ENCODE data around the gene CPED1. TPM values are rescaled to one million over a fixed set of nuclear protein-coding genes. Genes with fewer than 3 reads are reported as not detected.

Gene CPED1
- total and polyA plus RNA-seq, 7 experiments from 2014 or later: 0.10 to 4.5 (median 0.40) TPM; not detected in 2

GRCh38 chr7:121323515-121324302, 335.2 kb downstream of the CPED1 start:
- Histone ChIP-seq H3K4me1 (ENCODE audit: control insufficient read depth in 2 of 2, insufficient read depth in 2 of 2, low read length in 2 of 2) (no peaks in the 10 kb centered on the region), H3K4me3 (ENCODE audit: low read length) (no peak overlapping the region), H3K9me3 (ENCODE audit: control insufficient read depth in 2 of 3, low read length in 3 of 3) (no peaks in the 10 kb centered on the region), H3K27me3 (ENCODE audit: control insufficient read depth in 2 of 2, insufficient read depth in 2 of 2, low read length in 2 of 2) (peaks cover 0 to 5% of the 10 kb centered on the region in 2 donors), H3K36me3 (ENCODE audit: control insufficient read depth in 2 of 3, insufficient read depth in 3 of 3, low read length in 3 of 3) (no peaks in the 10 kb centered on the region), H3K27ac (ENCODE audit: low read depth, low read length) (no peak overlapping the region)
- ChIA-PET POLR2A (no interaction called here), CTCF (no interaction called here)
- Mint-ChIP-seq H3K4me1 (peaks cover 0 to 8% (median 2%) of the 10 kb centered on the region in 7 donors), H3K9me3 (no peaks in the 10 kb centered on the region), H3K36me3 (peaks cover 0 to 6% (median 0%) of the 10 kb centered on the region in 5 donors), H3K27me3 (peaks cover 40 to 44% (median 41%) of the 10 kb centered on the region in 5 donors), H3K27ac (no peak overlapping the region), H3K4me3 (no peak overlapping the region)
- intact Hi-C loops (cut with micrococcal nuclease): no loop called here
- ATAC-seq: no peak
- DNase-seq: no peak

DNA sequence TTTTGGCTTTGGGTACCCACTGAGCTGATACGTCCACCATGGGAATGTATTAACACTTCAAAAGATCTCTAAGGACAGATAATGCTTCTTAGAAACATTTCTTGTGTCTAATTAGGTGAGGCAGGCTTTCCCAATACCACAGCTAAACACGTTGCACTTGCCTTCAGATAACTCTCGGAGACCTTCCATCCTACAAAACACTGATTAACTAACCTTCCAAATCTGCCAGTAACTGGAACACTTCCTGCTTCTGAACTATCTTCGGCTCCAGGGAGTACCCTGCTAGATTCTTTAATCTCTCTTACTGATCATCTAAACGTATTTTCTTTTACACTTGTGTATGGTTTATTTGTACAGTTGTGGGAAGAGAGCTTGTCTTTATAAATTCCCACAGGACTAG, 339.2 kb downstream of the CPED1 start:
- no peaks in the 10 kb centered on the region for H3K36me3 ChIP-seq (ENCODE audit: control insufficient read depth in 2 of 3, insufficient read depth in 3 of 3, low read length in 3 of 3)
- Mint-ChIP-seq H3K27me3 (peaks cover 64 to 77% (median 68%) of the 10 kb centered on the region in 5 donors), H3K27ac (no peak overlapping the region), H3K4me3 (no peak overlapping the region), H3K4me1 (peaks cover 5 to 27% (median 13%) of the 10 kb centered on the region in 7 donors), H3K36me3 (peaks cover 0 to 6% (median 0%) of the 10 kb centered on the region in 5 donors), H3K9me3 (no peaks in the 10 kb centered on the region)
- ChIA-PET CTCF (no interaction called here), POLR2A (no interaction called here)
- intact Hi-C loops (cut with micrococcal nuclease): no loop called here
- DNase-seq (no peak), ATAC-seq (no peak)
- no peaks in the 10 kb centered on the region for H3K9me3 ChIP-seq (ENCODE audit: control insufficient read depth in 2 of 3, low read length in 3 of 3)
- H3K4me3 ChIP-seq (ENCODE audit: low read length): no peak overlapping the region
- peaks cover 0 to 14% of the 10 kb centered on the region in 2 donors for H3K4me1 ChIP-seq (ENCODE audit: control insufficient read depth in 2 of 2, insufficient read depth in 2 of 2, low read length in 2 of 2)
- peaks cover 0 to 15% of the 10 kb centered on the region in 2 donors for H3K27me3 ChIP-seq (ENCODE audit: control insufficient read depth in 2 of 2, insufficient read depth in 2 of 2, low read length in 2 of 2)
- no peak overlapping the region for H3K27ac ChIP-seq (ENCODE audit: low read depth, low read length)

- H3K4me3 Mint-ChIP-seq: peak within 1 kb of the TSS in 8 of 10 donors; percentile 24 to 75 (median 55)
Observed at GRCh38 chr7:121328508-121329190, 340.1 kb downstream of the CPED1 start, which contains the start of gene WNT16. WNT16 (plus strand) TSS chr7:121329000; CDS start chr7:121329293, 293 bp downstream.

GRCh38 chr7:121329191-121330052, 340.9 kb downstream of the CPED1 start:
- intact Hi-C loops (cut with micrococcal nuclease): no loop called here
- Mint-ChIP-seq H3K36me3 (peaks cover 0 to 6% (median 0%) of the 10 kb centered on the region in 5 donors), H3K27ac (no peak overlapping the region), H3K9me3 (no peaks in the 10 kb centered on the region), H3K27me3 (peaks cover 61 to 76% (median 63%) of the 10 kb centered on the region in 5 donors), H3K4me3 (peak overlapping the region in 8 of 10 donors; percentile 24 to 75 (median 55)), H3K4me1 (peaks cover 5 to 27% (median 13%) of the 10 kb centered on the region in 7 donors)
- no peaks in the 10 kb centered on the region for H3K9me3 ChIP-seq (ENCODE audit: control insufficient read depth in 2 of 3, low read length in 3 of 3)
- no peak overlapping the region for H3K27ac ChIP-seq (ENCODE audit: low read depth, low read length)
- H3K36me3 ChIP-seq (ENCODE audit: control insufficient read depth in 2 of 3, insufficient read depth in 3 of 3, low read length in 3 of 3): no peaks in the 10 kb centered on the region
- POLR2A ChIA-PET: no interaction called here
- peaks cover 0 to 12% of the 10 kb centered on the region in 2 donors for H3K27me3 ChIP-seq (ENCODE audit: control insufficient read depth in 2 of 2, insufficient read depth in 2 of 2, low read length in 2 of 2)
- CTCF ChIA-PET: no interaction called here
- H3K4me3 ChIP-seq (ENCODE audit: low read length): no peak overlapping the region
- DNase-seq: peak in 1 of 9 donors; percentile 31
- no peak for ATAC-seq
- H3K4me1 ChIP-seq (ENCODE audit: control insufficient read depth in 2 of 2, insufficient read depth in 2 of 2, low read length in 2 of 2): peaks cover 0 to 14% of the 10 kb centered on the region in 2 donors

More at GRCh38 chr7:121328508-121329190, 340.1 kb downstream of the CPED1 start, which contains the start of gene WNT16:
- peaks cover 0 to 15% of the 10 kb centered on the region in 2 donors for H3K27me3 ChIP-seq (ENCODE audit: control insufficient read depth in 2 of 2, insufficient read depth in 2 of 2, low read length in 2 of 2)
- ChIA-PET POLR2A (no interaction called here), CTCF (no interaction called here)
- H3K36me3 Mint-ChIP-seq: peaks cover 0 to 6% (median 0%) of the 10 kb centered on the region in 5 donors
- no peaks in the 10 kb centered on the region for H3K9me3 Mint-ChIP-seq
- no peak within 1 kb of the TSS for H3K27ac ChIP-seq (ENCODE audit: low read depth, low read length)
- no peak for ATAC-seq
- no peak within 1 kb of the TSS for H3K27ac Mint-ChIP-seq
- peaks cover 5 to 27% (median 13%) of the 10 kb centered on the region in 7 donors for H3K4me1 Mint-ChIP-seq
- no peaks in the 10 kb centered on the region for H3K36me3 ChIP-seq (ENCODE audit: control insufficient read depth in 2 of 3, insufficient read depth in 3 of 3, low read length in 3 of 3)
- H3K27me3 Mint-ChIP-seq: peaks cover 62 to 75% (median 68%) of the 10 kb centered on the region in 5 donors
- H3K4me1 ChIP-seq (ENCODE audit: control insufficient read depth in 2 of 2, insufficient read depth in 2 of 2, low read length in 2 of 2): peaks cover 0 to 14% of the 10 kb centered on the region in 2 donors
- H3K4me3 ChIP-seq (ENCODE audit: low read length): no peak within 1 kb of the TSS
- DNase-seq: no peak
- H3K9me3 ChIP-seq (ENCODE audit: control insufficient read depth in 2 of 3, low read length in 3 of 3): no peaks in the 10 kb centered on the region
- intact Hi-C loops (cut with micrococcal nuclease): no loop called here

GRCh38 chr7:121330053-121330833, 341.7 kb downstream of the CPED1 start:
- H3K27ac Mint-ChIP-seq: no peak overlapping the region
- no peaks in the 10 kb centered on the region for H3K36me3 ChIP-seq (ENCODE audit: control insufficient read depth in 2 of 3, insufficient read depth in 3 of 3, low read length in 3 of 3)
- peaks cover 0 to 6% (median 0%) of the 10 kb centered on the region in 5 donors for H3K36me3 Mint-ChIP-seq
- CTCF ChIA-PET: no interaction called here
- H3K27me3 Mint-ChIP-seq: peaks cover 59 to 79% (median 63%) of the 10 kb centered on the region in 5 donors
- ATAC-seq: no peak
- peaks cover 0 to 14% of the 10 kb centered on the region in 2 donors for H3K4me1 ChIP-seq (ENCODE audit: control insufficient read depth in 2 of 2, insufficient read depth in 2 of 2, low read length in 2 of 2)
- H3K9me3 Mint-ChIP-seq: no peaks in the 10 kb centered on the region
- H3K9me3 ChIP-seq (ENCODE audit: control insufficient read depth in 2 of 3, low read length in 3 of 3): no peaks in the 10 kb centered on the region
- peaks cover 5 to 27% (median 13%) of the 10 kb centered on the region in 7 donors for H3K4me1 Mint-ChIP-seq
- no peak overlapping the region for H3K4me3 ChIP-seq (ENCODE audit: low read length)
- intact Hi-C loops (cut with micrococcal nuclease): no loop called here
- no peak for DNase-seq
- H3K27ac ChIP-seq (ENCODE audit: low read depth, low read length): no peak overlapping the region
- POLR2A ChIA-PET: no interaction called here
- H3K4me3 Mint-ChIP-seq: peak overlapping the region in 8 of 10 donors; percentile 16 to 71 (median 55)
- peaks cover 0 to 12% of the 10 kb centered on the region in 2 donors for H3K27me3 ChIP-seq (ENCODE audit: control insufficient read depth in 2 of 2, insufficient read depth in 2 of 2, low read length in 2 of 2)
